HL-60 (cell line): Measurements from ENCODE around the gene PGAM5.

Experiments used
- DNase-seq, 2 experiments: peaks; one replicate each; pipeline ENCODE4 v3.0.0-alpha.2; 2010 to 2020; ENCODE audit warnings: low read depth in 1 of 2, low spot score in 1 of 2
- H3K27ac ChIP-seq: fragments of 250-450 bp; sonication (Bioruptor Pico); replicated peaks from 2 replicates; pipeline ENCODE4 v1.5.1; 2020; ENCODE audit warnings: mild to moderate bottlenecking, moderate library complexity
- H3K27me3 ChIP-seq: fragments of 250-450 bp; sonication (Bioruptor Pico); 2 replicates; pipeline ENCODE4 v1.5.1; 2021; ENCODE audit warnings: mild to moderate bottlenecking, moderate library complexity; ENCODE audit not compliant: insufficient read depth, poor library complexity, severe bottlenecking
- H3K4me3 ChIP-seq: replicated peaks from 2 replicates; pipeline ENCODE4 v1.5.1; 2011; ENCODE audit warnings: mild to moderate bottlenecking, control low read depth, low read length; ENCODE audit not compliant: insufficient read depth
- GABPA ChIP-seq: IDR thresholded peaks from 2 replicates; pipeline ENCODE4 v1.6.1; 2012; ENCODE audit warnings: low read depth
- POLR2AphosphoS5 ChIP-seq: IDR thresholded peaks from 2 replicates; pipeline ENCODE4 v1.6.1; 2012; ENCODE audit warnings: low read depth
- SPI1 ChIP-seq: IDR thresholded peaks from 2 replicates; pipeline ENCODE4 v1.6.1; 2012; ENCODE audit warnings: low read depth, mild to moderate bottlenecking, borderline replicate concordance
- TF ChIP-seq, protein P1 (sequence below): IDR thresholded peaks from 2 replicates; pipeline ENCODE4 v1.6.1; 2012; ENCODE audit warnings: low read depth; ENCODE audit not compliant: insufficient replicate concordance
- TF ChIP-seq, protein P2 (sequence below): IDR thresholded peaks from one replicate; pipeline ENCODE4 v1.5.1; 2011; ENCODE audit warnings: low read length, control low read depth, inconsistent platforms; ENCODE audit not compliant: insufficient read depth

The PGAM5 gene

DNA sequence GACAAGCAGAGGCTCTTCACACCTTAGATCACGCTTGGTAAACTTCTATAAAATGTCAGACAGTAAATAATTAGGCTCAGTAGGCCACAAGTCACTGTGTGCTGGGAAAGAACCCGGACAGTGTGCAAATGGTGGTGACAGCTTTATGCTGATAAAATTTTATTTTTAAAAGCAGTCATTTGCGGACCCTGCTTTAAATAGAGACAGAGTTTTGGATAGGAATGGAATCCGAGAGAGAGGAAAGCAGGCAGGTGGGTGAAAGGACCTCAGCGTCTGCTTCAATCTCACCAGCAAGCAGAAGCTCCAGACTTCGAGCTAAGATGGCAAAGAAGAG is 29.6 kb downstream of the PGAM5 start:
- Histone ChIP-seq H3K27ac (no peak overlapping the region), H3K27me3 (no peaks in the 10 kb centered on the region), H3K4me3 (no peak overlapping the region)
- no peak for TF ChIP-seq POLR2AphosphoS5
- TF ChIP-seq SPI1 = no peak
- TF ChIP-seq GABPA = no peak
- TF ChIP-seq, protein P1, sequence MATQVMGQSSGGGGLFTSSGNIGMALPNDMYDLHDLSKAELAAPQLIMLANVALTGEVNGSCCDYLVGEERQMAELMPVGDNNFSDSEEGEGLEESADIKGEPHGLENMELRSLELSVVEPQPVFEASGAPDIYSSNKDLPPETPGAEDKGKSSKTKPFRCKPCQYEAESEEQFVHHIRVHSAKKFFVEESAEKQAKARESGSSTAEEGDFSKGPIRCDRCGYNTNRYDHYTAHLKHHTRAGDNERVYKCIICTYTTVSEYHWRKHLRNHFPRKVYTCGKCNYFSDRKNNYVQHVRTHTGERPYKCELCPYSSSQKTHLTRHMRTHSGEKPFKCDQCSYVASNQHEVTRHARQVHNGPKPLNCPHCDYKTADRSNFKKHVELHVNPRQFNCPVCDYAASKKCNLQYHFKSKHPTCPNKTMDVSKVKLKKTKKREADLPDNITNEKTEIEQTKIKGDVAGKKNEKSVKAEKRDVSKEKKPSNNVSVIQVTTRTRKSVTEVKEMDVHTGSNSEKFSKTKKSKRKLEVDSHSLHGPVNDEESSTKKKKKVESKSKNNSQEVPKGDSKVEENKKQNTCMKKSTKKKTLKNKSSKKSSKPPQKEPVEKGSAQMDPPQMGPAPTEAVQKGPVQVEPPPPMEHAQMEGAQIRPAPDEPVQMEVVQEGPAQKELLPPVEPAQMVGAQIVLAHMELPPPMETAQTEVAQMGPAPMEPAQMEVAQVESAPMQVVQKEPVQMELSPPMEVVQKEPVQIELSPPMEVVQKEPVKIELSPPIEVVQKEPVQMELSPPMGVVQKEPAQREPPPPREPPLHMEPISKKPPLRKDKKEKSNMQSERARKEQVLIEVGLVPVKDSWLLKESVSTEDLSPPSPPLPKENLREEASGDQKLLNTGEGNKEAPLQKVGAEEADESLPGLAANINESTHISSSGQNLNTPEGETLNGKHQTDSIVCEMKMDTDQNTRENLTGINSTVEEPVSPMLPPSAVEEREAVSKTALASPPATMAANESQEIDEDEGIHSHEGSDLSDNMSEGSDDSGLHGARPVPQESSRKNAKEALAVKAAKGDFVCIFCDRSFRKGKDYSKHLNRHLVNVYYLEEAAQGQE = no peak
- TF ChIP-seq, protein P2, sequence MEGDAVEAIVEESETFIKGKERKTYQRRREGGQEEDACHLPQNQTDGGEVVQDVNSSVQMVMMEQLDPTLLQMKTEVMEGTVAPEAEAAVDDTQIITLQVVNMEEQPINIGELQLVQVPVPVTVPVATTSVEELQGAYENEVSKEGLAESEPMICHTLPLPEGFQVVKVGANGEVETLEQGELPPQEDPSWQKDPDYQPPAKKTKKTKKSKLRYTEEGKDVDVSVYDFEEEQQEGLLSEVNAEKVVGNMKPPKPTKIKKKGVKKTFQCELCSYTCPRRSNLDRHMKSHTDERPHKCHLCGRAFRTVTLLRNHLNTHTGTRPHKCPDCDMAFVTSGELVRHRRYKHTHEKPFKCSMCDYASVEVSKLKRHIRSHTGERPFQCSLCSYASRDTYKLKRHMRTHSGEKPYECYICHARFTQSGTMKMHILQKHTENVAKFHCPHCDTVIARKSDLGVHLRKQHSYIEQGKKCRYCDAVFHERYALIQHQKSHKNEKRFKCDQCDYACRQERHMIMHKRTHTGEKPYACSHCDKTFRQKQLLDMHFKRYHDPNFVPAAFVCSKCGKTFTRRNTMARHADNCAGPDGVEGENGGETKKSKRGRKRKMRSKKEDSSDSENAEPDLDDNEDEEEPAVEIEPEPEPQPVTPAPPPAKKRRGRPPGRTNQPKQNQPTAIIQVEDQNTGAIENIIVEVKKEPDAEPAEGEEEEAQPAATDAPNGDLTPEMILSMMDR = no peak
- no peak for DNase-seq

DNA sequence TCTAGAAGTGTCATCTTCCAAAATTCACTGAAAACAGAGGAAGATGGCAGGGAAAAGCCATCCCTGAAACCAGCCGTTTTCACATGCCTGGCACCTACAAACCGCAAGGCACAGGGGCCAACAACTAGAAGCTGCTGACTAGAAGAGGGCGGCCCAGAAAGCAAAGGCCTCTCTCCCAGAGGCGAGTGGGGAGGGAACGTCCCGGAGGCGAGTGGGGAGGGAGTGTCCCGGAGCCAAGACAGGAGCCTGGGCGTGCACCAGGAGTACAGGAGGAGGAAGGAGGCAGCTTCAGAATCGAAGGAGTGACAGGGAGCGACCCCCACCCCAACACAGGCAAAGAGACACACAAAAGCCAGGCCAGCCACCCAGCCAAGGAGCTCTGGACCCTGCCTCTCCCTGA is 30.0 kb downstream of the PGAM5 start:
- no peak overlapping the region for H3K27ac ChIP-seq
- H3K4me3 ChIP-seq = no peak overlapping the region
- TF ChIP-seq, protein P1 = no peak
- TF ChIP-seq POLR2AphosphoS5 (no peak), SPI1 (no peak), GABPA (no peak)
- TF ChIP-seq, protein P2 = no peak
- no peaks in the 10 kb centered on the region for H3K27me3 ChIP-seq
- DNase-seq = no peak

DNA sequence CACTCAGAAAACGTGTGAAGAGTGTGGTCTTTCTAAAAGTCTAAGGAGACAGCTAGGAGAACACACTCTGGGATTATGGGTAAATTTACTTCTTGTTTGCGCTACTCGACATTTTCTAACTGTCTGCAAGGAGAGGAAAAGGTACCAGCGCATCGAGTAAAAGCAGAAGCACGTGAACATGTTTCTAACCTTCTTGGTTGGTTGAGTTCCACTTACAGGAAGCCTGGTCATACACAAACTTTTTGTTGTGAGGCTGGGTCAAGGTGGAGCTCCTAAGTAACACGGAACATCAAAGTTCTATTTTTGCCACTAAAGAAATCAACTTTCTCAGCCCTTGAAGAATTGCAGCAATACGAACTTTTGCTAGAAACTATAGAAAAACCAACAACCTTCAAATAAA is 31.0 kb downstream of the PGAM5 start:
- TF ChIP-seq POLR2AphosphoS5 = no peak
- TF ChIP-seq, protein P2 = no peak
- TF ChIP-seq GABPA = no peak
- no peak for TF ChIP-seq SPI1
- Histone ChIP-seq H3K27me3 (no peaks in the 10 kb centered on the region), H3K4me3 (no peak overlapping the region), H3K27ac (no peak overlapping the region)
- no peak for DNase-seq

DNA sequence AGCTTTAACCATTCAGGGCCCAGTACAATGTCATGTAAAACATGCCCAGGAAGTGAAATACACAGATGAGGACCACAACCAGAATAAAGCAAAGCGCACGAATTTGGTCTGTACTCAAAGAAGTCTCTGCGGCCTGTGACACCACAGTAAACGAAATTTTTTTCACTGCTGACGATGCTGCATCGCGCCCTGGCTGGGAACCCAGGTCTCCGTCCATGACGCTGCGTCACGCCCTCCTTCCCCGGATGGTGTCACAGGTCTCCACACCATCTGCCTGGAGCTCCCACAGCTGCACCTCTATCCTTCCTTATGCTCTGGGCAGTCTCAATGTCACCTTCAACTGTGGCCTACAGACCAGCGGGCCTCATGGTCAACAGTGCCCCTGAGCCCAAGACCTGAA is 33.2 kb downstream of the PGAM5 start:
- Histone ChIP-seq H3K4me3 (no peak overlapping the region), H3K27me3 (no peaks in the 10 kb centered on the region), H3K27ac (no peak overlapping the region)
- no peak for DNase-seq
- TF ChIP-seq GABPA = no peak
- TF ChIP-seq SPI1 = no peak
- TF ChIP-seq, protein P2 = no peak
- TF ChIP-seq, protein P1 = no peak
- no peak for TF ChIP-seq POLR2AphosphoS5
